ENCODE data around the gene COL5A3.

DNA sequence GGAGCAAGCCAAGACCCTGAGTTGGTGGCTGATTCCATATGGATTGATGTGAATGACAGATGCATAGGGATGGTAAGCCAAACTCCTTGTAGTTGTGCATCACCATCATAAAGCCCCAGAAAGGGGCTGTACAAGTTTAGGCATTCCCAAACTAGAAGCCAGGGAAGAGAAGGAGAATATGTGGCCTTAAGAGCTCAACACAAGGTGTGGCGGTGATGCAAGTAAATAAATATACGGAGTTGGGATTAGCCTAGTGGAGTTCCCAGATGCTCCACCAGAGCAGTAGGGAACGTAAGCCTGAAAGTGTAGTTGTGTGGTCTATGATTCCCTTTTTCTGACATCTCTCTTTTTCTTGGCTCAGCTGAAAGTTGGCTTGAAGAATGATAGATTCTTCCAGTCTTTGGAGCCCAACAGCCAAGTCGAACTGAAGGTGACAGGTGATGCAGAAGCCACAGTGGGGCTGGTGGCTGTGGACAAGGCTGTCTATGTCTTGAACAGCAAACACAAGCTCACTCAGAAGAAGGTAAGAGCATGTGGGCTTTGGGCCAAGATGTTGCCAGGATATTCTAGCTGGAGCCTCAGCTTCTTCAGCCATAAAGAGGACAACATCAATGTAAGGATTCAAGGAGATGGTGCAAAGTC, 33.1 kb upstream of the COL5A3 start:
- TF ChIP-seq, protein P1, sequence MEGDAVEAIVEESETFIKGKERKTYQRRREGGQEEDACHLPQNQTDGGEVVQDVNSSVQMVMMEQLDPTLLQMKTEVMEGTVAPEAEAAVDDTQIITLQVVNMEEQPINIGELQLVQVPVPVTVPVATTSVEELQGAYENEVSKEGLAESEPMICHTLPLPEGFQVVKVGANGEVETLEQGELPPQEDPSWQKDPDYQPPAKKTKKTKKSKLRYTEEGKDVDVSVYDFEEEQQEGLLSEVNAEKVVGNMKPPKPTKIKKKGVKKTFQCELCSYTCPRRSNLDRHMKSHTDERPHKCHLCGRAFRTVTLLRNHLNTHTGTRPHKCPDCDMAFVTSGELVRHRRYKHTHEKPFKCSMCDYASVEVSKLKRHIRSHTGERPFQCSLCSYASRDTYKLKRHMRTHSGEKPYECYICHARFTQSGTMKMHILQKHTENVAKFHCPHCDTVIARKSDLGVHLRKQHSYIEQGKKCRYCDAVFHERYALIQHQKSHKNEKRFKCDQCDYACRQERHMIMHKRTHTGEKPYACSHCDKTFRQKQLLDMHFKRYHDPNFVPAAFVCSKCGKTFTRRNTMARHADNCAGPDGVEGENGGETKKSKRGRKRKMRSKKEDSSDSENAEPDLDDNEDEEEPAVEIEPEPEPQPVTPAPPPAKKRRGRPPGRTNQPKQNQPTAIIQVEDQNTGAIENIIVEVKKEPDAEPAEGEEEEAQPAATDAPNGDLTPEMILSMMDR (conservative IDR thresholded peaks at IDR 0.05 in 1 of 2, IDR thresholded peaks at IDR 0.05 in 1 of 2; ENCODE audit: extremely low read depth in 1 of 2, insufficient read depth in 1 of 2, low read depth in 1 of 2, low read length in 2 of 2) = no peak
- no peak for TF ChIP-seq EZH2 (IDR thresholded peaks at IDR 0.05; ENCODE audit: borderline replicate concordance, low read length)
